GM12872 (cell line): ENCODE results near the gene RALGAPA2.

Experiments
- CTCF ChIP-seq: IDR thresholded peaks from 3 replicates; pipeline ENCODE4 v1.5.1; 2011; ENCODE audit warnings: low read depth, mild to moderate bottlenecking, low read length, moderate library complexity; ENCODE audit not compliant: insufficient read depth

The RALGAPA2 gene

GRCh38 chr20:20663841-20664240 lies 48.6 kb downstream of the RALGAPA2 start:
- TF ChIP-seq CTCF: no peak

GRCh38 chr20:20658871-20659431 lies 53.5 kb downstream of the RALGAPA2 start:
- TF ChIP-seq CTCF: no peak

- TF ChIP-seq CTCF: no peak
These were observed 54.3 kb downstream of the RALGAPA2 start for GRCh38 chr20:20658123-20658522.

- no peak for TF ChIP-seq CTCF
These were observed 55.4 kb downstream of the RALGAPA2 start for GRCh38 chr20:20657092-20657491.

GRCh38 chr20:20655883-20656282 lies 56.6 kb downstream of the RALGAPA2 start:
- no peak for TF ChIP-seq CTCF

GRCh38 chr20:20649945-20650344 lies 62.5 kb downstream of the RALGAPA2 start:
- TF ChIP-seq CTCF: no peak

- TF ChIP-seq CTCF: no peak
These were observed 68.5 kb downstream of the RALGAPA2 start for GRCh38 chr20:20643927-20644326.

- no peak for TF ChIP-seq CTCF
These were observed 70.7 kb downstream of the RALGAPA2 start for GRCh38 chr20:20641783-20642182.
